C4-2B (cell line): ENCODE data around the gene FIZ1.

ENCODE experiments used
- H3K27ac ChIP-seq: fragments of 450-650 bp; 2 replicates; pipeline ENCODE4 v1.5.1; 2017
- ZFX ChIP-seq: fragments of 450-650 bp; IDR thresholded peaks from 2 replicates; pipeline ENCODE4 v1.6.1; 2017
- TF ChIP-seq, protein P1 (sequence below): fragments of 450-650 bp; conservative IDR thresholded peaks from 2 replicates; pipeline ENCODE4 v1.5.1; 2017; ENCODE audit warnings: mild to moderate bottlenecking

The FIZ1 gene

DNA sequence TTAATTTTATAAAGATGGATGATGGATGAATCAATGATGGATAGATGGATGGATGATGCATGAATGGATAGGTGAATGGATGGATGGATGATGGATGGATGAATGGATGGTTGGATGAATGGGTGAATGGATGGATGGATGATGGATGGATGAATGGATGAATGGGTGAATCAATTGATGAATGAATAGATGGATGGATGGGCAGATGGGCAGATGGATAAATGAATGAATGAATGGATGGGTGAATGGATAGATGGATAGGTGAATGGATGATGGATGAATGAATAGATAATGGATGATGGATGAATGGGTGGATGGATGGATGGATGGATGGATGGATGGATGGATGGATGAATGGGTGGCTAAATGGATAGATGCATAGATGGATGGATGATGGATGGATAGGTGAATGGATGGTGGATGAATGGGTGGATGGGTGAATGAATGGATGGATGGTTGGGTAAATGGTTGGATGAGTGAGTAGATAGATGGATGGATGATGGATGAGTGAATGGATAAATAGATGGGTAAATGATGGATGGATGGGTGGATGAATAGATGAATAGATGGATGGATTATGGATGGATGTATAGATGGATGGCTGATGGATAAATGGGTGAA lies 31.5 kb downstream of the FIZ1 start:
- TF ChIP-seq ZFX, result no peak
- TF ChIP-seq, protein P1, sequence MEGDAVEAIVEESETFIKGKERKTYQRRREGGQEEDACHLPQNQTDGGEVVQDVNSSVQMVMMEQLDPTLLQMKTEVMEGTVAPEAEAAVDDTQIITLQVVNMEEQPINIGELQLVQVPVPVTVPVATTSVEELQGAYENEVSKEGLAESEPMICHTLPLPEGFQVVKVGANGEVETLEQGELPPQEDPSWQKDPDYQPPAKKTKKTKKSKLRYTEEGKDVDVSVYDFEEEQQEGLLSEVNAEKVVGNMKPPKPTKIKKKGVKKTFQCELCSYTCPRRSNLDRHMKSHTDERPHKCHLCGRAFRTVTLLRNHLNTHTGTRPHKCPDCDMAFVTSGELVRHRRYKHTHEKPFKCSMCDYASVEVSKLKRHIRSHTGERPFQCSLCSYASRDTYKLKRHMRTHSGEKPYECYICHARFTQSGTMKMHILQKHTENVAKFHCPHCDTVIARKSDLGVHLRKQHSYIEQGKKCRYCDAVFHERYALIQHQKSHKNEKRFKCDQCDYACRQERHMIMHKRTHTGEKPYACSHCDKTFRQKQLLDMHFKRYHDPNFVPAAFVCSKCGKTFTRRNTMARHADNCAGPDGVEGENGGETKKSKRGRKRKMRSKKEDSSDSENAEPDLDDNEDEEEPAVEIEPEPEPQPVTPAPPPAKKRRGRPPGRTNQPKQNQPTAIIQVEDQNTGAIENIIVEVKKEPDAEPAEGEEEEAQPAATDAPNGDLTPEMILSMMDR, result no peak

DNA sequence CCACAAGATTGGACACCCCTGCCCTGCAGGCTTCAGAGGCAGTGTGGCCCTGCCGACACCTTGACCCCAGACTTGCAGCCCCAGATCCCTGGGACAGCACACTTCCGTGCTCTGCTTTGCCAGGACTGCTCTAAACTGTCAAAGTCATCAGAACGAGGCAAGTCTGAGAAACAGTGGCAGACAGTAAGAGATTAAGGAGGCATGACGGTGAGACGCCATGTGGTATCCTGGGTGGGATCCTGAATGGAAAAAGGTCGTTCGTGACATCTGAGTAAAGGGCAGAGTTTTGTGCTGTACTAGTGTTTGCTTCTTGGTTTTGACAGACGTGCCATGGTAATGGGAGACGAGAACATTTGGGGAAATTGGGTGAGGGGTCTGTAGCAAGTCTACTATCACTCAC lies 32.5 kb downstream of the FIZ1 start:
- no peak overlapping the region for H3K27ac ChIP-seq
- TF ChIP-seq, protein P1, result no peak
- TF ChIP-seq ZFX, result no peak

More for the DNA sequence above, 31.5 kb downstream of the FIZ1 start:
- no peak overlapping the region for H3K27ac ChIP-seq

DNA sequence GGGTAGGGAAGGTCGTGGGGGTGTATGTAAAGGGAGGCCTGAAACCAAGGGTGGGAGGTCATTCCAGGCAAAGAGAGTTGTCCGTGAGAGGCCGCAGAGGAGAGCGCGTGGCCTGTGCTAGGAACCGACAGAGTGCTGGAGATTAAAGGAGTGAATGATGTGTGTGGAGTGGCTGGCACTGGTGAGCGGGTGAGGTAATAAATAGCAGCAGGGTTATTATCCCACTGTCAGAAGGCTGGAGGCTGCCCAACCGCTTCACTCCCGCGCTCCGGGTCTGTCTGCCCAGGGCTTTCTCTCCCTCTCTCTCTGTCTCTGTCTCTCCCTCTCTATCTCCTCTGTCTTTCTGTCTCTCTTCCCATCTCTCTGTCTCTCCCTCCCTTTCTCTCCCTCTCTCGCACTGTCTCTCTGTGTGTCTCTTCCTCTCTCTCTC lies 36.0 kb downstream of the FIZ1 start:
- H3K27ac ChIP-seq, result no peak overlapping the region
- TF ChIP-seq, protein P1, result no peak
- no peak for TF ChIP-seq ZFX

DNA sequence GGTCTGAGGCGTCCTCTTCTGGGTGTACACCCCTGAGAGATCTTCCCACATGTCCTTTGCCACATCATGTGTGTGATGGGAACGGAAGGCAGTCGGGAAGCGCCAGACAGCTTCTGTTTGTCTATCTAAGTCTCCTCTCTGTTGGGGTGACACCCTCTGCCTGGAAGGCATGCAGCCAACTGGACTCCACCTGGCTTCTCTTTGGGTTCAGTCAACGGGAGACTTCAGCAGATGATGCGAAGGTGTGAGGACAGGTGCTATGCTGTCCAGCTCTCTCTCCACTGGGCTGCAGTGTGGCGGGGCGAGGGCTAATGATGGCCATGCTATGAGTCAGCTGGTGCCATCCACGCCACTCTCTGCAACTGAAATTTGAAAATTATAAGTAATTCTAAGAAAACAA lies 39.6 kb downstream of the FIZ1 start:
- TF ChIP-seq ZFX, result no peak
- TF ChIP-seq, protein P1, result no peak

DNA sequence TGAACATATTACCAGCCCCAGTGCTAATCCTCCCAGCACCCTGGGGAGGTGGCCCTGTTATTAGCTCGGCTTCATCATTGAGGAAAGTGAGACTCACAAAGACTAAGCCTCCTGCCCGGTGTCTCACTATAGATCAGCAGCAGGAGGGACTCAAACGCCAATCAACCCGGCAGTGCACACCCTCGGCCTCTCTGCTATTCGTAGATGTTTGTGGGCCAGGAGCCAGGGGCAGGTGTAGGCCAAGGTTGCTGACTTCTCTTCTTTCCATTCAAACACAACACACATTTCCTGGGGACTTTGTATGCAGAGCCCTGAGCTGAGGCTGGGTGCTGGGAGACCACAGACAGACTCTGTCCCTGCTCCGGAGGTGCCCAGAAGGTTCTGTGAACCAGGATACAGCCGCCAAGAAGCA lies 44.6 kb downstream of the FIZ1 start:
- H3K27ac ChIP-seq, result no peak overlapping the region
- TF ChIP-seq ZFX, result no peak
- TF ChIP-seq, protein P1, result no peak

More for the DNA sequence above, 39.6 kb downstream of the FIZ1 start:
- H3K27ac ChIP-seq, result no peak overlapping the region

DNA sequence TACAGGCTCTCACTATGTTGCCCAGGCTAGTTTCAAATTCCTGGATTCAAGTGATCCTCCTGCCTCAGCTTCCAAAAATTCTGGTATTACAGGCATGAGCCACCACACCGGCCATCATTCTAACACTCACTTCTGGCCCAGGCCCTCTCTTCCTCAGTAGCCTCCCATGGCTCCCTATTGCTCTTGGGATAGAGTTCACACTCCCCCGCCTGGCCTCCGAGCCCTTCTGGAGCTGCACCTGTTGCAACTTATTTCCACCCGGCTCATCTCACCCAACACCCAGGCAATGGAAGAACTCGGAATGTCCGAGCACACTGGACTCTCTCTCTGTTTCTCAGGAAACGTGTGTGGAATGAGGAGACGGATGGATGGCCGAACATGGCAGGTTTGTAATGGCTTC lies 45.0 kb downstream of the FIZ1 start:
- TF ChIP-seq, protein P1, result no peak
- no peak for TF ChIP-seq ZFX
- H3K27ac ChIP-seq, result no peak overlapping the region

DNA sequence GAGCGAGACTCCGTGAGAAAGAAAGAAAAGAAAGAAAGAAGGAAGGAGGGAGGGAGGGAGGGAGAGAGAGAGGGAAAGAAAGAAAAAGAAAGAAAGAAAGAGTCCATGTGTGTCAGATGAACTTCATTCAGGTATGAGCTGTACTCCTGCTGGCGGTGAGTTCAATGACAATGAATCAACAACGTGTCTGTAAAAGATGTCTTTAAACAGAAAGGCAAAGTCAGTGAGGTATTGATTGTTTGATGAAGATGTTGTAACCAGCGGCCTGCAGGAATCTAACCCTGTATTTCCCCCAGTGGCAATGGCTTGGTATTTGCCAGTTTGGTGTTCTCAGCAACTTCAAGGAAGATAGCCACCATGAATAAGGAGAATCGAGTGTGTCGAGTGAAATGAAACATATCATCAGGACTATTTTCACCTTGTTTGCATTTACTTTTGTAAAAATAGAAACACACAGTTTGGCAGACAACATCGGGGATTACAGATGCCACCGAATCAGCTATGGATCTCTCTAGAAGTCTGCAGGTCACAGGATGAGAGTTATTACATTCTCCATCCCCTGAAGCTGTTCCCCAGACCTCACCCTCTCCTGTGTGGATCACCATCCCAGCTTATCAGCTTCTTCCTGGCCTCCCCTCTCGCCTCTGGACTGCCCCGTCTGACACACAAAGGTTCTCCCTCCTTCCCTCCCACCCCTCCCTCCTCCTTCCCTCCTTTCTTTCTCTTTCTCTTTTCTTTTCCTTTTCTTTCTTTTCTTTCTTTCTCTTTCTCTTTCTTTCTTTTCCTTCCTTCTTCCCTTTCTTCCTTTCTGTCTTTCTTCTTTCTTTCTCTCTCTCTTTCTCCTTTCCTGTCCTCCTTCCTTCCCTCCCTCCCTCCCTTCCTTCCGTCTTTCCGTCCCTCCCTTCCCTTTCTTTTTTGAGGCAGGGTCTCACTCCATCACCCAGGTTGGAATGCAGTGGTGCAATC lies 45.8 kb downstream of the FIZ1 start:
- TF ChIP-seq ZFX, result no peak
- TF ChIP-seq, protein P1, result no peak
- no peak overlapping the region for H3K27ac ChIP-seq
